OCI-LY1 (cell line): ENCODE data around the gene DNAH12.

ENCODE experiments used
- EZH2 ChIP-seq: fragments of 200-600 bp; sonication (generic), shearing (Covaris generic); IDR thresholded peaks from 2 replicates; pipeline ENCODE4 v1.8.0; 2017; ENCODE audit warnings: borderline replicate concordance, mixed run types, mild to moderate bottlenecking, antibody characterized with exemption, low read length, moderate library complexity, mixed read lengths
- TF ChIP-seq, protein P1 (sequence below): fragments of 200-600 bp; sonication (generic), shearing (Covaris generic); IDR thresholded peaks from 2 replicates; pipeline ENCODE4 v1.5.1; 2017; ENCODE audit warnings: mild to moderate bottlenecking, antibody characterized with exemption, low read length, moderate library complexity, mixed read lengths

DNA sequence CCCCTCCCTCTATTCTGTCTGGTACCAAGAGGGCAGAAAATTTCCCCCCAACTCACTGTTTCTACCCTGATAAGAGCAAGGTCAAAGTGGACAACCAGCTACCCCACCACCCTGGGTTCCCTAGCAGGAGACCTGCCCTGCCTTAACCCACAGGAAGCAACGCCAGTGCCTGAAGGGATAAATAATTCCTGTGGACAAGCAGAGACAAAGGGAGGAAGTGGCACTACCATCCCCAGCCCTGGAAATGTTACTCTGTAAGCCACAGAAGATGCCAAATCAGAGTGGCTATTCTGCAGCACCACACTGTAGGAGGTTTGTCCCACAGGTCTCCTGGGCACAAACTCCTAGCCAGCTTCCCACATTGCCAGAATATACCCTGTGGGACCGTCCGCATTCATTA, 80.1 kb downstream of the DNAH12 start:
- TF ChIP-seq, protein P1, sequence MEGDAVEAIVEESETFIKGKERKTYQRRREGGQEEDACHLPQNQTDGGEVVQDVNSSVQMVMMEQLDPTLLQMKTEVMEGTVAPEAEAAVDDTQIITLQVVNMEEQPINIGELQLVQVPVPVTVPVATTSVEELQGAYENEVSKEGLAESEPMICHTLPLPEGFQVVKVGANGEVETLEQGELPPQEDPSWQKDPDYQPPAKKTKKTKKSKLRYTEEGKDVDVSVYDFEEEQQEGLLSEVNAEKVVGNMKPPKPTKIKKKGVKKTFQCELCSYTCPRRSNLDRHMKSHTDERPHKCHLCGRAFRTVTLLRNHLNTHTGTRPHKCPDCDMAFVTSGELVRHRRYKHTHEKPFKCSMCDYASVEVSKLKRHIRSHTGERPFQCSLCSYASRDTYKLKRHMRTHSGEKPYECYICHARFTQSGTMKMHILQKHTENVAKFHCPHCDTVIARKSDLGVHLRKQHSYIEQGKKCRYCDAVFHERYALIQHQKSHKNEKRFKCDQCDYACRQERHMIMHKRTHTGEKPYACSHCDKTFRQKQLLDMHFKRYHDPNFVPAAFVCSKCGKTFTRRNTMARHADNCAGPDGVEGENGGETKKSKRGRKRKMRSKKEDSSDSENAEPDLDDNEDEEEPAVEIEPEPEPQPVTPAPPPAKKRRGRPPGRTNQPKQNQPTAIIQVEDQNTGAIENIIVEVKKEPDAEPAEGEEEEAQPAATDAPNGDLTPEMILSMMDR, result no peak
- no peak for TF ChIP-seq EZH2
